ENCODE measurements around the gene TTC39C.

GRCh38 chr18:24031318-24031717 lies 16.8 kb downstream of the TTC39C start:
- no peak for TF ChIP-seq POLR2A (IDR thresholded peaks at IDR 0.05)
- no peak for TF ChIP-seq CTCF (IDR thresholded peaks at IDR 0.05)
